ENCODE measurements around the gene ARID5B.

DNA sequence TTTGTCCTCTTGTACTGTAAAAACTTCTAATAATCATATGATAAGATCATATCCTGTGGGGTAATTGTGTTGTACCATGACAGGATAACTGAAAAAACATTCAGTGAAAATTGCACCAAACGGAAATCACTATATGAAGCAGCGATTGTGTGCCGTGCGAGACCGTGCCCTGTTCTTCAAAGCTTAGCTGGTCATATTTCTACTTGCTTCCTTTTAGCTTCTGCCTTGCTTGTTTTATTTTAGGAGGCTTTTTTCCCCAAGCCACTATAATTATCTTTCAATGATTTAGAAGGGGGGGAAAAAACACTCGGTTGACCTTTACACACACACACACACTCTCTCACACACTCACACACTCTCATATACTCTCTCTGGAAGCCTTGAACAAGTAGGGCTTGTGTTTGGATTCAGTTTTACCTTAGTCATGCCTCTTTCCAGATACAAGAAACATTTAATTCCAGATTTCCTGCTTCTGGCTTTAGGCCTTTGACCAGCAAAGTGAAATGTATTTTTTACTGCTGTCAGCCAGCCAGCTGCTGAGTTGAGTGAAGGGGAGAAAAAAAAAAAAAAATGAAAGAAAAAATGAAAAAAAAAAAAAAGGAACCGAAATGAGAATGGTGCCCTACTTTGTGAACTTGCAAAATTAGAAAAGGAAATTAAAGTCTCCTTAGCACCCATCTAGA lies 181.4 kb downstream of the ARID5B start:
- no peak for TF ChIP-seq POLR2A (IDR thresholded peaks at IDR 0.05; ENCODE audit: low read depth, low read length)
- no peak for TF ChIP-seq POLR2AphosphoS5 (IDR thresholded peaks at IDR 0.05; ENCODE audit: low read depth, low read length)
- no peak for TF ChIP-seq TAF1 (IDR thresholded peaks at IDR 0.05; ENCODE audit: low read depth, low read length)
- TF ChIP-seq SPI1 (IDR thresholded peaks at IDR 0.05; ENCODE audit: low read depth, low read length) = peak; percentile 60
- no peak for TF ChIP-seq POU2F2 (IDR thresholded peaks at IDR 0.05; ENCODE audit: low read depth, low read length)
- no peak for TF ChIP-seq PAX5 (IDR thresholded peaks at IDR 0.05; ENCODE audit: insufficient read depth, low read length, severe bottlenecking)

All from GM12891 (cell line).